ENCODE data around the gene DBNDD1.

Gene DBNDD1

DNA sequence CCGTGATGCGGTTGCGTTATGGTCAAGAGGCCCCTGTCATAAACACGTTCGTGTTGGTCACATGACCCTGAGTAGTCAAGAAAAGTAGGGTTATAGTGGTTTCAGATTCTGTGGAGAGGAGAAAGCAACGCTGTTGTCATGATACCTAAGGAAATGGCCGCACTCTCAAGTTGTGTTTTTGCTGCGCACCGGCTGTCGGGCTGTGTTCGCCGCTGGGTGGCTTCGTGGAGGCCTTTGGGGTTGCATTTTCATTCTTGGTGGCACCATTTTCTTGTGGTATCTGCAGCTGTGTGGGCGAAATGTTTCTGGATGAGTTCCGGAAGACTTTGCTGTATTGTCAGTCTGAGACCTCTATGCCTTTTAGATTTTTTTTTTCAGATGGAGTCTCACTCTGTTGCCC, 35.7 kb downstream of the DBNDD1 start:
- in situ Hi-C loops (cut with MboI; ENCODE audit: low sequenced_read_pairs, unreplicated experiment): no loop called here
- TF ChIP-seq, protein P1, sequence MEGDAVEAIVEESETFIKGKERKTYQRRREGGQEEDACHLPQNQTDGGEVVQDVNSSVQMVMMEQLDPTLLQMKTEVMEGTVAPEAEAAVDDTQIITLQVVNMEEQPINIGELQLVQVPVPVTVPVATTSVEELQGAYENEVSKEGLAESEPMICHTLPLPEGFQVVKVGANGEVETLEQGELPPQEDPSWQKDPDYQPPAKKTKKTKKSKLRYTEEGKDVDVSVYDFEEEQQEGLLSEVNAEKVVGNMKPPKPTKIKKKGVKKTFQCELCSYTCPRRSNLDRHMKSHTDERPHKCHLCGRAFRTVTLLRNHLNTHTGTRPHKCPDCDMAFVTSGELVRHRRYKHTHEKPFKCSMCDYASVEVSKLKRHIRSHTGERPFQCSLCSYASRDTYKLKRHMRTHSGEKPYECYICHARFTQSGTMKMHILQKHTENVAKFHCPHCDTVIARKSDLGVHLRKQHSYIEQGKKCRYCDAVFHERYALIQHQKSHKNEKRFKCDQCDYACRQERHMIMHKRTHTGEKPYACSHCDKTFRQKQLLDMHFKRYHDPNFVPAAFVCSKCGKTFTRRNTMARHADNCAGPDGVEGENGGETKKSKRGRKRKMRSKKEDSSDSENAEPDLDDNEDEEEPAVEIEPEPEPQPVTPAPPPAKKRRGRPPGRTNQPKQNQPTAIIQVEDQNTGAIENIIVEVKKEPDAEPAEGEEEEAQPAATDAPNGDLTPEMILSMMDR (IDR thresholded peaks at IDR 0.05; ENCODE audit: borderline replicate concordance, control extremely low read depth, extremely low read depth, insufficient read depth, missing control alignments): no peak

GRCh38 chr16:89982318-89982717, 36.9 kb downstream of the DBNDD1 start:
- no peak for DNase-seq (ENCODE audit: low spot score)
- in situ Hi-C loops (cut with MboI; ENCODE audit: low sequenced_read_pairs, unreplicated experiment): no loop called here
- TF ChIP-seq, protein P1 (IDR thresholded peaks at IDR 0.05; ENCODE audit: borderline replicate concordance, control extremely low read depth, extremely low read depth, insufficient read depth, missing control alignments): no peak

More for the DNA sequence above, 35.7 kb downstream of the DBNDD1 start:
- DNase-seq (ENCODE audit: low spot score): no peak

DNA sequence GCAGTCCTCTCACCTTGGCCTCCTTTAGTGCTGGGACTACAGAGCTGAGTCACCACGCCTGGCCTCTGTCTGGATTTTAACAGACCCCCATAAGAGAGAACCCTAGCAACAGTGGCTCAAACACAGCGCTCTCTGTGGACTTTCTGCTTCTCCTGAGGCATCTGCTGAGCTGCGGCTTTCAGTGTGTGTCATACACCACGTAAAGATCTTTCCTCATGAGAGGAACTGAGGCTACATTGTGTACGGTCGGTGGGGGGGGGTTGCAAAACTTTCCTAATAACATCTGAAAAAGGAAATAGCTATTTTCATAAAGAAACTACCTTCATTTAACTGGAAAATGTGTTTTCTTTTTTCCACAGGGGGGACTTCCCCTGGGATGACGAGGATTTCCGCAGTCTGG, 37.8 kb downstream of the DBNDD1 start:
- TF ChIP-seq, protein P1 (IDR thresholded peaks at IDR 0.05; ENCODE audit: borderline replicate concordance, control extremely low read depth, extremely low read depth, insufficient read depth, missing control alignments): no peak
- DNase-seq (ENCODE audit: low spot score): peak; percentile 65
- in situ Hi-C loops (cut with MboI; ENCODE audit: low sequenced_read_pairs, unreplicated experiment): no loop called here

- DNase-seq (ENCODE audit: low spot score): no peak
- in situ Hi-C loops (cut with MboI; ENCODE audit: low sequenced_read_pairs, unreplicated experiment): no loop called here
- TF ChIP-seq, protein P1 (IDR thresholded peaks at IDR 0.05; ENCODE audit: borderline replicate concordance, control extremely low read depth, extremely low read depth, insufficient read depth, missing control alignments): no peak
Measured at GRCh38 chr16:89974870-89975269, 44.4 kb downstream of the DBNDD1 start.

DNA sequence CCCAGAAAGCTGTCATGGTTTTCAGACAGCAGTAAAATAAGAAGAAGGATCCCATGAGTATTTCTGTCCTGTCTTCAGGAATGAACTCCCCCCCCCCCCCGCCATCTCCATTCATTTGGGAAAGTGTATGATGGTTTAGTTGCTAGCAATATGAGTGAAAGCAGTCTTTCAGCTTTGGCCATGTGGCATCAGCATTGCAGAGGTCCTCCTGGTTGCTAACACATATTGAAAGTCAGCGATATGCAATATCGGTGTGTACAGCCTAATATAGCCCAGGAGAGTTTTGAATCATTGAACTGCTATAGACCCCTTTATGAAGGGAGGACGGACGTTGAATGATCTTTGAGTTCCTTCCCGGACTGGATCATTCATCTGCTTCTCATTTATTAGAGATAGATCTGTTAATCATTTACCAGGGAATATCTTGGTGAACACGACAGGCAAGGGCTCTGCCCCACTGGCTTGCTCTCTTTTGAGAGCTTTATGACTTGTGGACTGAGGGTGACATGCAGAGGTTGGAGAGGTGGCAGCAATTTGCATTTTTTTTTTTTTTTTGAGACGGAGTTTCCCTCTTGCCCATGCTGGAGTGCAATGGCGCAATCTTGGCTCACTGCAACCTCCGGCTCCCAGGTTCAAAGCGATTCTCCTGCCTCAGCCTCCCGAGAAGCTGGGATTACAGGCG, 45.5 kb downstream of the DBNDD1 start:
- no peak for DNase-seq (ENCODE audit: low spot score)
- in situ Hi-C loops (cut with MboI; ENCODE audit: low sequenced_read_pairs, unreplicated experiment): no loop called here
- TF ChIP-seq, protein P1 (IDR thresholded peaks at IDR 0.05; ENCODE audit: borderline replicate concordance, control extremely low read depth, extremely low read depth, insufficient read depth, missing control alignments): no peak

- no peak for DNase-seq (ENCODE audit: low spot score)
- in situ Hi-C loops (cut with MboI; ENCODE audit: low sequenced_read_pairs, unreplicated experiment): no loop called here
- TF ChIP-seq, protein P1 (IDR thresholded peaks at IDR 0.05; ENCODE audit: borderline replicate concordance, control extremely low read depth, extremely low read depth, insufficient read depth, missing control alignments): no peak
Measured at GRCh38 chr16:89973235-89973634, 46.0 kb downstream of the DBNDD1 start.
